ENCODE measurements around the gene SLC1A3.
"Not testable (repeated sequence)": the region's sequence is repeated elsewhere in the genome, so short reads cannot be mapped to it uniquely, and the experiment has no call there.

Gene SLC1A3

DNA sequence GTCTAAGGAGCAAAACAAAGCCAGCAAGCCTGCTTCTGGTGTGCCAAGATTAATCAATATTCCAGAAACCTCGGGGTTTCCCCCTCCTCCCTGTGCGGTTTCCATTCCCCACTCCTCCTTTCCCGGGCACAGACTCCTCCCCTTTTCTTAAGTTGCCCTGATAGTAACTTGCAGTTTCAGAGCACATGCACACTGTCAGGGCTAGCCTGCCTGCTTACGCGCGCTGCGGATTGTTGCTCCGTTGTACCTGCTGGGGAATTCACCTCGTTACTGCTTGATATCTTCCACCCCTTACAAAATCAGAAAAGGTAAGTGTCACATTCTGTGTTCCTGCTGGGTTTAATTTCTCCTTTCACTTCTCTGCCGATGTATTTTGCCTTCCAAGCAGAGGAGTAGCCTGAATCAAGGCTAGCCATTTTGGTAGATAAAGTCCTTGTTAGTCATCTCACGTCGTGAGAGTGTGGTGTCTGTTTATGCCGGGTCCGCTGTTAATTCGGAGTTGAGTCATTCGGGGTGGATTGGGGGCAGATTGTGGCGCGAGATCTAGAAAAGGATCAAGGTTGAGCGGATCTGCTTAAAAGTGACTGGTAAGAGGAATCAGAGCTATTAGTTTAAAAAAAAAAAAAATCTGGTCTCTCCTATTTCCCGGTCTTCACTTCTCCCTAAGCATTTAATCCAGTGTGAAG is at the start of gene SLC1A3:
TSS of gene SLC1A3 (plus strand) at position 179 of the 686 bp plus-strand sequence. CDS start 1,818 bp downstream, outside the sequence.
- DNase-seq (ENCODE audit: low read depth in 2 of 2) = peak in 1 of 2 donors; percentile 3

- DNase-seq (ENCODE audit: low read depth in 2 of 2) = no peak
These were observed 47.8 kb upstream of the SLC1A3 start for GRCh38 chr5:36558641-36559040.

DNA sequence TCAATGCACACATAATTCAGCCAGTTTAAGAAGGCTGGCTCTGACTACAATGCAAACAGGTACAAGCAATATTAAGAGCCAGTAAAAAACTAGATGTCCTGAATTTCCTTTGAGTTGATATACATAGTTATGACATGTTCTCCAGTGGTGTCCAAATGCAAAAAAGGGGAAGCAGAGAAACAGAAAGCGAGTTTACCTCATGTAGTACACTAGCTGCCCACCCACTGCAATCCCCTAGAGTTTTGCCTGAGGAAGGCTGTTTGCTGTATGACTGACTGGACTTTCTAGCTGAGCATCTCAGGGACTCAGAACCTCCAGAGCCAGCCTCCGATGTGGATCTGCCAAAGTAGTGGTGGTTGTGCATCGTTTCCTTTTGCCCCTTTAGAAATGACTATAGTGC is 44.8 kb upstream of the SLC1A3 start:
- no peak for DNase-seq (ENCODE audit: low read depth in 2 of 2)

- no peak for DNase-seq (ENCODE audit: low read depth in 2 of 2)
These were observed 36.9 kb upstream of the SLC1A3 start for GRCh38 chr5:36569491-36569890.

GRCh38 chr5:36570301-36571095 is 35.9 kb upstream of the SLC1A3 start:
- no peak for DNase-seq (ENCODE audit: low read depth in 2 of 2)

GRCh38 chr5:36571401-36572042 is 34.9 kb upstream of the SLC1A3 start:
- DNase-seq (ENCODE audit: low read depth in 2 of 2) = no peak

- no peak for DNase-seq (ENCODE audit: low read depth in 2 of 2)
These were observed 33.0 kb upstream of the SLC1A3 start for GRCh38 chr5:36573438-36573837.

DNA sequence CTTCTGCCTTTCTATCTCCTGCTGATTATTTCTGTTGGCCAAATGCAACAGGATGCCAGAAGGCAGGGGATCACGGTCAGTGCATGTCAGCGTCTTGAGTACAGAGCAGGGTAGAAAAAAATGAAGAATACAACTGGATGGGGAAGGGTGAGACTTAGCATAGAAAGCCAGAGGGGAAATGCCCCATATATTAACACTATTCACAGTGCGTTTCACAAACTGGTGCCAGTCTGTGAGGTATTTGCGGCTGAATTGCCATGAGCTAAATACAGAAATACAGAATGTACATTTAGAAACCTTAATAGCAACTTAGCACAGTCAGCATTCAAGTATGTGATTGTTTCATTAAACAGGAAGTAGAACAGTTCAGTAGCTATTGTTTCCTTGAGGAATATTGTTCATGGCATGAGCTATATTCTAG is 31.0 kb upstream of the SLC1A3 start:
- no peak for DNase-seq (ENCODE audit: low read depth in 2 of 2)

DNA sequence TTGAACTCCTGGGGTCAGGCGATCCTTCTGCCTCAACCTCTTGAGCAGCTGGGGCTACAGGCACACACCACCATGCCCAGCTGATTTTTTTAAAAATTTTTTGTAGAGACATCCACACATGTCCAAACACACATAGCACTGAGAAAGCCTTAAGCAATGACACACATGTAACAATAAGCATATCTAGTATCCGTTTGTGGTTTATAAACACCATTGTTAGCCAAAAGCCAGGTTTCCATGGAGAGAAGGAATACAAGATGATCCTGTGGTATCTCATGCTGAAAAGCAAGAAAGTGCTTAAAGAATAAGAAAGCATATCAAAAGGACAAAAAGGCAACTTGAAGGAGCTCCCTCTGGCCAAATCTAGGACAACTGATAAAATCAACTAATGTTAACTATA is 29.7 kb upstream of the SLC1A3 start:
- no peak for DNase-seq (ENCODE audit: low read depth in 2 of 2)

- DNase-seq (ENCODE audit: low read depth in 2 of 2) = not testable (repeated sequence)
These were observed 26.5 kb upstream of the SLC1A3 start for GRCh38 chr5:36579858-36580257.

DNA sequence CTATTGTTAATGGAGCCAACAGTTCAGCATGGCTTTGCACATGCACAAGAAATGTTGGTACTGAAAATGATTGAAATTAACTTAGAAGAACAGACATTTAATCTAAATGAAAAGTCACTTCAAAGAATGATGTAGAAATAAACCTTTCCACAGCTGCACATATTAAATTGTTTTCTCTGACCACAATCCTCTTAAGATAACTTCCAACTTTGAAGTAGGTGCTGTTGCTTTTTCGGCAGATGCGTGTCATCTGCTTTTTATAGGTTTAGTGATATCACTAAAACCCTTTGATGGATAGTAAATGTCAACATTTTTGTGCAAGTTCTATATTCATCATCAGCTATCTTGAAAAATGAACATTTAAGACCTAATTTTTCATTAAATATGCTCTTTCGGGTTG is 25.3 kb upstream of the SLC1A3 start:
- DNase-seq (ENCODE audit: low read depth in 2 of 2) = no peak

DNA sequence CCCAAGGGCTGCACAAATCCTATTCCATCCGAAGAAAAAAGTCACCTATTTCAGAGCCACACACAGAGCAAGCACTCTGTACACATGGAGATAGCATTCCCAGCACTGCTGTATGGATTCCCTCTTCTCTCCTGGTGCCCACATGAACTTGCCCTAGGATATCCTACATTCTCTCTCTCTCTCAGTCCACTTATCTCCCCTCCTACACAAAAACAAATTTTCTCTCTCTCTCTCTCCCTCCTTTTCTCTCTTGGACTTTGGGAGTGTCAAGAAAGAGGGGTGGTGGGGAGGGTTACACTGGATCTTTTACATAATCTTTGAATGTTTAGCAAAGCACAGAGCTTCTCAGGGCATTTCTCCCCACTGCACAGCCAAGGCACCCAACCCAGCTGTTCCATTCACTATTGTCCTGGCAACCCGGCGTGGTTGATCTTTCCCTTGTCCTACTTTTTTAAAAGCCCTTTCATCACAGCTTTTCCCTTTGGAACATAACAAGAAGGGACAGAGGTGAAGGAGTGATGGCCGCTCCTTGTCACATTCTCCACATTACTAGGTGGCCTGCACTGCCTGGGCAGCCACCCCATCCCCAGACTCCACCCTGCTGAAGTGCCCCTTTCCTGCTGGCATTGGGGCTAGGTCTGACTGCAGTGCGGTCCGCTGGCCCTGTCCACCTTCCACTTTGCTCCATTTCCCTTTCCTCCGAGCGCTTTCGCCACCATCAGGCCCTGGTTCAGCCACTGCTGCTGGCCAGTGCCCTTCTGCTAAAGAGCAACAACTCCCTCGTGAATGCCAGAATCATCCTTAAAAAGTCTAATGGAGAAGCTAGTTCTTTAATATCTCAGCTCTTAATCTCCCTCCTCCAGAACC is 22.2 kb upstream of the SLC1A3 start:
- DNase-seq (ENCODE audit: low read depth in 2 of 2) = no peak

GRCh38 chr5:36585701-36586100 is 20.7 kb upstream of the SLC1A3 start:
- no peak for DNase-seq (ENCODE audit: low read depth in 2 of 2)

DNA sequence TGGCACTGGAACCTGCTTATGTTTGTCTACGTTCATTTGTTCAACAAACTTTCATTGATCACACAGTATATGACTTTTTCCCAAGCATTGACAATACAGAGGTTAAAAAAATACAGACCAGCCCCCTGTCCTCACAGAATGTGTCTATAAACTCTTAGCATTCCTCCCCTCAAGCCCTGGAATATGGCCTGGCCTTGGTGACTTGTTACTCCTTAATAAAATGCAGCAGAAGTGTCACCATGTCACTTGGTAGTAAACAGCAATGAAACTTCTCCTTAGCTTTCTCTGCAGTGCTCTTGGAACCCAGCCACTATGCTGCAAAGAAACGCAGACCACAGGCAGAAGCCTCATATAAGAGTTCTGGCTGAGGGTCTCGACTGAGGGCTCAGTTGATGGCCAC is 19.1 kb upstream of the SLC1A3 start:
- DNase-seq (ENCODE audit: low read depth in 2 of 2) = no peak

DNA sequence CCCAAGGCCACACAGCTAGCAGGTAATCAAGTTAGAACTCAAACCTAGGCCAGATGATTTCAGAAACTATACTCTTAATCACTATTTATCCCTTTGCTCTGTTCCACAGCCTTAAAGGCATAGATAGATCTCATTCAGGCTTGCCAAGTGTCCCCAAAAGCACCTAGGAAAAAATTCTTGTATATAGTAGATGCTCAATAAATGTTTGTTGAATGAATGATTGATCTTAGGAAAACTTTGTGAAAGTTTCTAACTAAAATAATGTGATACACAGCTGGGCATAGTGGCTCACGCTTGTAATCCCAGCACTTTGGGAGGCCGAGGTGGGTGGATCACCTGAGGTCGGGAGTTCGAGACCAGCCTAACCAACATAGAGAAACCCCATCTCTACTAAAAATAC is 16.7 kb upstream of the SLC1A3 start:
- not testable (repeated sequence) for DNase-seq (ENCODE audit: low read depth in 2 of 2)

- no peak for DNase-seq (ENCODE audit: low read depth in 2 of 2)
These were observed 15.7 kb upstream of the SLC1A3 start for GRCh38 chr5:36590513-36591286.

GRCh38 chr5:36593867-36594266 is 12.5 kb upstream of the SLC1A3 start:
- no peak for DNase-seq (ENCODE audit: low read depth in 2 of 2)

DNA sequence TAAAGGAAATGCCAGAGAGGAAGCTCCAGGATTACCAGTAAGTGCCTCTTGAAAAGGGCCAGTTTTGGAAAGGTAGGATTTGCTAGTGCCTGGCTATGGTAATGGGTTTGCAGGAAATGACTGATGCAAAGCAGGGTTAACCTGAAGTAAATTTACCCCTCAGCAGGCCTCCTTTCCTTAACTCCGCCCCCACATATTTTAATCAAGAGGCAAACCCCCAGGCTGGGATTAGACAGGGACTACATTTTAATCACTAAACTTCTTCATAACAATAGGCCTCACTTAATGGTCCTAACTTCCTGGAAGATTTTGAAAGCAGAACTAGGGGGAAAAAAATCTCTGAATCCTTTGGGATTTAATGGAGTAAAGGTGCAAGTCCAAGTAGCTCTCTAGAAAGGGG is 10.2 kb upstream of the SLC1A3 start:
- no peak for DNase-seq (ENCODE audit: low read depth in 2 of 2)

GRCh38 chr5:36596756-36597155 is 9.7 kb upstream of the SLC1A3 start:
- no peak for DNase-seq (ENCODE audit: low read depth in 2 of 2)

DNA sequence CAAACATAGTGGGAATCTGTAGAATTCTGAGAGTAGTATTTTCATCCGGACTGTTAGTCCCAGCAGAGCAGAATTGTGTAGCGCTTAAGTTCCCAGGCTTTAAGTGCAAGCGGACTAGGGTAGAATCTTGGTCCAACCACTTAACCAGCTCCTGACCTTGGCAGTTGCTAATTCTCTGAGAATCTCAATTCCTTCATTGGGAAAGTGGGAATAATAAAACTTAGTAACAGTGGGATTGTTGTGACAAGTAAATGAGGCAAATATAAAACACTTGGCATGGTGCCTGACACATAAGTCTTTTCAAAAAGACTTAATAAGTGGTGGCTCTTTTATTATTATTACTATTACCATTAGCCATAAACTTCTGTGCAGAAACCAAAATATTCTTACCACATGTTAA is 8.4 kb upstream of the SLC1A3 start:
- DNase-seq (ENCODE audit: low read depth in 2 of 2) = no peak

All from stimulated activated CD4-positive, alpha-beta T cell treated with anti-CD3 and anti-CD28 coated beads, Interleukin-1b, Interleukin-23, amount 100 ng/mL, for 4 hours (primary cell).